GM21529 (cell line): ENCODE data around the gene UBL4A.

Source experiments
- ATAC-seq: cut with Tn5 transposase; IDR thresholded peaks from one replicate; pipeline ENCODE4 v1.9.1; 2021; ENCODE audit not compliant: unreplicated experiment

UBL4A gene

DNA sequence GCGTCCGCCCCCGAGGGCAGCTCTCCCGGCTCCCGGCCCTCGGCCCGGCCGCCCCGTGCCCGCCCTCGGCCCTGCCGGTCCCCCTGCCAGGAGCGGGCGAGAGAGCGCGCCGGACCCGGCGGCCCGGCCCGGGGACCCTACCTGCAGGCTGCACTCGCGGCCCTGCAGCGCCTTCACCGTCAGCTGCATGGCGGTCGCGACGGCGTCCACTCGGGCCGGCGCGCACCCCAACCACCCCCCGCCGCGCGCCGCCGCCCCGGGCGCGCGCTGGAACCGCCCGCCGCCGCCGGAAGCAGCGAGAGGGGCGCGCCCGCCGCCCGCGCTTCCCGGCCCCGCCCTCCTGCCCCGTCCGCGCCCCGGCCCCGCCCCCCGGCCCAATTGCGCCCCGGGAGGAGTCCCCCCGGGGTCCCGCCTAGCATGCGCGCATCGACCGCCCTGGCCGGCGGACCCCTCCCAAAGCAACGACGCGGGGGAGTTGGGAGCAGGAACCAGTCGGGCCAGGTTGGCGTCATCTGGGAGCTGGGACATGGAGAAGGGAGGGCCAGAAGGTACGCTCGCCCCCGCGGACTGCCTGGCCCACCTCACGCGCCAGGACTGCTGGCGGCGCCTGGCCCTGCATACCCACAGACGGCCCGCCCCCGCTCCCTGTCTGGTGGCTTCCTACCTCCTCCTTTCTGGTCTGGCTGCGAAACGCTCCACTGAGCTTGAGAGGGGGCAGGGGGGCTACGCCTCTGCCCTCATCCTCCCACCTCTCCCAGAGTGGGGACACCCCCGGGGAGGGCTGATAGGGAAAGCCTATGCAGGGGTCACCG is at the start of gene UBL4A:
Gene UBL4A (minus strand): TSS at position 220 of the 812 bp plus-strand sequence. CDS start 31 bp downstream, at position 189.
- ATAC-seq: peak; percentile 24

GRCh38 chrX:154535892-154536291 is 49.5 kb upstream of the UBL4A start:
- no peak for ATAC-seq

GRCh38 chrX:154534526-154535322 is 48.3 kb upstream of the UBL4A start:
- peak; percentile 96 for ATAC-seq

- ATAC-seq: no peak
Measured at GRCh38 chrX:154532690-154533089, 46.3 kb upstream of the UBL4A start.

GRCh38 chrX:154531626-154532025 is 45.2 kb upstream of the UBL4A start:
- ATAC-seq: no peak

DNA sequence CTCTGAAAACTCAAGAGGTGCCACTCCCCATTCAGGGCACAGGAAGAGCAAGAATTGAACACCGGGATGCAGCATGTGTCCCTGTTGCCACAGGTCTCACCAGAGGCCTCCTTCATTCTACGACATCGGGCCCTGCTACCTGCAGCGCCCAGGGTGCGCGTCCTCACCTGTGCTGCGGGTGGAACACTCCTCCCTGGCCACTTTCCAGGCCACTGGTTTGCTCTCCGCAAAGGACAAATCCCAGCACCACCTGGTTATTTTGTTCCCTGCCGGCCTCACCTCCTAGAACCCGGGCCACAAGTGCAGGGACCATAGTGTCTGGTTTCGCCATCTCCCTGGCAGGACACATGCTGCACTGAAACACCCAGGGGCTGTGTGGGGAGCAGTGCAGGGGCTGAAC is 43.9 kb upstream of the UBL4A start:
- ATAC-seq: no peak

DNA sequence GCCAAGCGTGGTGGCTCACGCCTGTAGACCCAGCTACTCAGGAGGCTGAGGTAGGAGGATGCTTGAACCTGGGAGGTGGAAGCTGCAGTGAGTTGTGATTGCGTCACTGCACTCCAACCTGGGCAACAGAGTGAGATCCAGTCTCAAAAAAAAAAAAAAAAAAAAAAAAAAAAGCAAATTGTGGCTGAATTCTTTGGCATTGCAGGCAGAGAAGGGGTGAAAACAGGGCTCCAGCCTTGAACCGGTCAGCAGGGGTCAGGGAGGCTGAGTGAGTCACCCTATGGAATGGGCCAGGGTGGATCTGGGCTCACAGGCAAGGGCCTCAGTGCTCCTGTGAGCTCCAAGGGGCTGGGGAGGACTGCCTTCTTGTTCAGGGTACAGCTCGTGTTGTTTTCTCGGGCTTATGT is 42.8 kb upstream of the UBL4A start:
- ATAC-seq: no peak

DNA sequence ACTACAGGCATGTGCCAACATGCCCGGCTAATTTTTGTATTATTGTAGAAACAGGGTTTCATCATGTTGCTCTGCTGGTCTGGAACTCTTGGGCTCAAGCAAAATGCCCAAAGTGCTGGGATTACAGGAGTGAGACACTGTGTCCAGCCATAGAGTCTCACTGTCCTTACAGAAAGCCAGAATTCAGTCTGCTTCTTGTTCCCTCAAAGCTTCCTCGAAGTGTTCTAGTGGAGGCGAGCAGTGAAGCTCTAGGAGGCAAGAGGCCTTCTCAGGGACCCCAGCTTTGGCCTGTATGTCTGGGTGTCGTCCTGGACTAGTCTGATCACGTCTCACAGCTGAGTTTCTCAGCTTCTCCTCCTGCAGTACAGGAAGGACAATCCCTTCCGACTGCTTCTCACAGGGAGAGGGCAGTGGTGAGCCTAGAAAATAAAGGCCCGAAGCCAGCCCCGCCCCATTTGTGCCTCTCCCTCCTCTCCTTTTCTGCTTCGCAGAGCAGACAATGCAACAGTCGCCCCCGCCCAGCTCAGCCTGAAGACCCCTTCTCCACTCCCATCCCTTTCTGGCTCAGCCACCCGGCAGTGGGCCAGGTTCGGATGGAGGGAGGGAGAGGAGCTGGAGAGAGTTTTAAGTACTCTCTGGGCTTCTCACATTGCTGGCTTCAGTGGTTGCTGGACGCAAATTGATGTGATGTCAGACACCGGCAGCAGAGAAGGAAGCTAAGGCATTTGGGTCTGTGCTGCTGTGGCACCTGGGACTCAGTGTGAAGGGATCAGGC is 40.7 kb upstream of the UBL4A start:
- ATAC-seq: peak; percentile 74

DNA sequence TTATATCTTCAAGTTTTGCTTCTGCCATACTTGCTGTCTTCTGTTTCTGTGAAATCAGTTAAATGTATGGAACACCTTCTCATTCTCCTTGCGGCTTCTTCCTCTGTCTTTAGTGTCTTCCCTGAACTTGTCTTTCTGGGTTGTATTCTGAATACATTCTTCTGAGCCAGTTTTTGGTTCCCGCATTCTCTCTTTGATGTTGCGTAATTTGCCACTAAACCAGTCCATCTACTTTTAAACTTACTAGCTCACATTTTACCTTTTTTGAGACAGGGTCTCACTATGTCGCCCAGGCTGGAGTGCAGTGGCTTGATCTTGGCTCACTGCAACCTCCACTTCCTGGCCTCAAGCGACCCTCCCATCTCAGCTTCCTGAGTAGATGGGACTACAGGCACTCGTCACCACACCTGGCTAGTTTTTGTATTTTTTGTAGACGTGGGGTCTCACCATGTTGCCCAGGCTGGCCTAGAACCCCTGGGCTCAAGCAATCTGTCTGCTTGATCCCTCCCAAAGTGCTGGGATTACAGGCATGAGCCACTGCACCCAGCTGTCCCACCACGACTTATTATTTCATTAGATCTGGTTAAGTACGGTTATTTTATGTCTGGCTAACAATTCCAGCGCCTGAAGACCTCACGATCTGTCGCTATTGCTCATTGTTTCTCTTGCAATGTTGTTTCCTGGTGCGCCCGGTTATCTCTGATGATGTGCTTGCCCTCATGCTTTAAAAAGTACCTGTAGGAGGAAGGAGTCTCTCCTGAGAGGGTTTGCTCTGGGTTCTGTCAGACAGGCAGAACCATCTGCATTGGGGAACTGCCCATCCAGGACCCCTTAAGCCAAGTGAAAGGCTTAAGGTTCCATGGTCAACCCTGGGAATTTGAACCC is 39.4 kb upstream of the UBL4A start:
- ATAC-seq: no peak

DNA sequence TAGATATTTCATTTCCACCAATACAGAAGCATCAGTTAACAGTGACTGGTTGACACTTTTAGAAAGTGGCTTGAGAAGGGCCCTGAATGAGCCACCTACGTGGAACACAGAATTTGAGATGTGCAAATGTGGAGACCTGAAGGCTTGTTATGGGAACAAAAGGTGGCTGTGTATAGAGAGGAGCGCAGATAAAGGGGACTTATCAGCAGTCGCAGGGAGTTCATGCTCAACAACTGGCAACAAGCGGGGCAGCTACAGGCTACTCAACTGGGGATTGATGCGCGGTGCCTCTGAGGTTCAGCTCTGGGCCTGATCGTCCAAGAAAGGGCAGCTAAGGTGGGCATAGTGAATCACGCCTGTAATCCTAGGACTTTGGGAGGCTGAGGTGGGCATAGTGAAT is 33.0 kb upstream of the UBL4A start:
- ATAC-seq: no peak

GRCh38 chrX:154517101-154517781 is 30.8 kb upstream of the UBL4A start:
- ATAC-seq: no peak

DNA sequence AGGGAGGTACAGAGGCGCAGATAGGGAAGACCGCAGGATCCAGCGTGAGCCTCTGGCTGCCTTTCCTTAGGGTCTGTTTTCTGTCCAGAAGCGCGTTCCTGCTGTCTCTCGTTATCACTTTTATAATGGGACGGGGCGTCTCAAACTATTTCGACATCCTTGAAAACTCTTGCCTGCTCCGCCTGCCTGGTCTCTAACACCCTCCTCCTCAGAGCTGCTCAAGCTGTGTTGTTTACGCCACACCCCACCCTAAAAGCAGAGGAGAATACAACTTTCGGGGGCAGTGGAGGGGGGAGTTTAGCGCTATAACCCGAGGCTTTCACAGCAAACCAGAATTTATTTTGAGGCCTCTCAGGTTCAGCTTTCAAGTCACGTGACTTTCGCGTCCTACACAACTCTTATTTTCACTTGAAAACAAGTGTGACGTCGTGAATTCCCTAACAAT is 30.3 kb upstream of the UBL4A start:
- no peak for ATAC-seq

DNA sequence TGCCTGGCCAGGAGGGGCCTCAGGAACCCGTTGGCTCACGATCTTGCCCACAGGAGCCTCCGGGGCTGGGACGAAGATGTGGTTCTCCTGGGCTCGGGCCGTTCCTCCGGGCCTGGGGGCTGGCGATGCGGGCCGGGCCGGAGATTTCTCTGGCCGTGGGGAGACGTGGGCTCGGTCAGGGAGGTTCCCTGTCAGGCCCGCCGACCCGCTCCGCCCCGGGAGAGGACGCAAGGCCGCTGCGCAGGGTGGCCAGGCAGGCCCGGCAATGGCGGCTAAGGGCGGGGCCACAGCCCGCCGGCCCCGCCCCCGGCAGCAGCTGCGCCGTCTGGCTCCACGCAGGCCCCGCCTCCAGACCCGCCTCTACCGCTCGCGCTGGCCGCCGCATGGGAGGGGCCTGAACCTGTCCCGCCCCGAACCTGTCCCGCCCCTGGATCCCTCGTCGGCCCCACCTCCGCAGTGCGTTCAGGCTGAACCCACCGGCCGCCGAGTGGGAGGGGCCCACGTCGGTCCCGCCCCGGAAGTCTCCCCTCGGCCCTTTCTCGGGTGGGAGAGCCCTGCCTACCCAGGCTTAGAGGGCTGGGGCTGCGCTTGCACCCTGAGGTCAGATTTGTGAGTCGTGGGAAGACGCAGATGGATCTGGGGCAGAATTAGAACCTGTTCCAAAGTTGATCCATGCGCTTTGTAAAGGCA is 29.7 kb upstream of the UBL4A start, which contains the start of gene FAM3A:
Gene FAM3A (minus strand): TSS at position 267 of the 690 bp plus-strand sequence. CDS start 460 bp downstream, outside the sequence.
- peak; percentile 87 for ATAC-seq

- ATAC-seq: no peak
Measured at GRCh38 chrX:154515090-154515965, 28.9 kb upstream of the UBL4A start.

GRCh38 chrX:154513716-154514115 is 27.3 kb upstream of the UBL4A start:
- no peak for ATAC-seq

GRCh38 chrX:154512879-154513553 is 26.6 kb upstream of the UBL4A start:
- no peak for ATAC-seq

DNA sequence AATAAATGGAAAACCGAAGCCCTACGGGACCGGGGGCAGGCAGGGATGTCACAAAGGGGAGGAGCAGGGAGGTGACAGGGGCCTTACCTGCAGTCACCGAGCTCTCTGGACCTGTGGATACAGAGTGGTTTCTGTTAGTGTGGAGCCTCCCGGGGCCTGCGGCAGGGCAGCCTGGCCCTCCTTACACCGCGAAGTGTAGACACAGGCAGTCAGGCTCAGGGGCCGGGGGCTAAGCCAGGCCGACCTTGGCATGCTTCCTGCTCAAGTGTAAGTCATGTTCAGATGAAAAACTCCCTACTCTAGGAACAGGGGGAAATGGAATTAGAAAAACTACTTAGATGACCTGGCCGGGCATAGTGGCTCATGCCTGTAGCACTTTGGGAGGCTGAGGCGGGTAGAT is 25.3 kb upstream of the UBL4A start:
- ATAC-seq: no peak
